WTC11 (cell line): ENCODE data around the gene IL6R.

Experiments
- ATF3 ChIP-seq: sonication (generic); formaldehyde crosslinking; conservative IDR thresholded peaks from 2 replicates; pipeline ENCODE4 v1.8.1; 2022; ENCODE audit warnings: mild to moderate bottlenecking, missing genetic modification reagents
- CTCF ChIP-seq: fragments of 200-600 bp; IDR thresholded peaks from 2 replicates; pipeline ENCODE4 v1.8.0; 2022; ENCODE audit warnings: antibody characterized with exemption
- FOXP4 ChIP-seq: sonication (generic); formaldehyde crosslinking; IDR thresholded peaks from 2 replicates; pipeline ENCODE4 v1.8.0; 2022; ENCODE audit warnings: mild to moderate bottlenecking, missing genetic modification reagents
- MXD4 ChIP-seq: fragments of 250-450 bp; sonication (Bioruptor Pico); IDR thresholded peaks from 2 replicates; pipeline ENCODE4 v1.8.0; 2021; ENCODE audit warnings: mild to moderate bottlenecking, moderate library complexity, borderline replicate concordance
- MYBL2 ChIP-seq: sonication (generic); formaldehyde crosslinking; IDR thresholded peaks from 2 replicates; pipeline ENCODE4 v1.8.1; 2023; ENCODE audit warnings: mild to moderate bottlenecking, moderate library complexity, missing genetic modification reagents
- NFE2L1 ChIP-seq: sonication (generic); formaldehyde crosslinking; IDR thresholded peaks from 2 replicates; pipeline ENCODE4 v1.8.1; 2023; ENCODE audit warnings: missing genetic modification reagents
- PRDM15 ChIP-seq: sonication (generic); formaldehyde crosslinking; IDR thresholded peaks from 2 replicates; pipeline ENCODE4 v1.8.0; 2022; ENCODE audit warnings: missing genetic modification reagents
- SMAD3 ChIP-seq: sonication (generic); formaldehyde crosslinking; IDR thresholded peaks from 2 replicates; pipeline ENCODE4 v1.8.0; 2022; ENCODE audit warnings: missing genetic modification reagents, mild to moderate bottlenecking, borderline replicate concordance
- TEAD1 ChIP-seq: sonication (generic); formaldehyde crosslinking; IDR thresholded peaks from 2 replicates; pipeline ENCODE4 v1.8.0; 2022; ENCODE audit warnings: mild to moderate bottlenecking, missing genetic modification reagents
- TEAD4 ChIP-seq: sonication (generic); formaldehyde crosslinking; IDR thresholded peaks from 2 replicates; pipeline ENCODE4 v1.8.0; 2022; ENCODE audit warnings: mild to moderate bottlenecking, missing genetic modification reagents
- ZBTB43 ChIP-seq: sonication (generic); formaldehyde crosslinking; IDR thresholded peaks from 2 replicates; pipeline ENCODE4 v1.8.1; 2023; ENCODE audit warnings: mild to moderate bottlenecking, missing genetic modification reagents
- ZNF416 ChIP-seq: fragments of 250-450 bp; sonication (Bioruptor Pico); IDR thresholded peaks from 2 replicates; pipeline ENCODE4 v1.9.0; 2021; ENCODE audit warnings: mild to moderate bottlenecking, inconsistent platforms
- ZNF512 ChIP-seq: sonication (generic); formaldehyde crosslinking; IDR thresholded peaks from 2 replicates; pipeline ENCODE4 v1.8.1; 2022; ENCODE audit warnings: missing genetic modification reagents, borderline replicate concordance

- TF ChIP-seq TEAD1 (CRISPR knock-in tag) (no peak), ATF3 (CRISPR knock-in tag) (no peak), CTCF (no peak), ZNF416 (CRISPR knock-in tag) (no peak), MYBL2 (no peak), TEAD4 (CRISPR knock-in tag) (no peak), ZNF512 (CRISPR knock-in tag) (no peak), FOXP4 (CRISPR knock-in tag) (no peak), ZBTB43 (CRISPR knock-in tag) (no peak), PRDM15 (CRISPR knock-in tag) (no peak), NFE2L1 (no peak), MXD4 (no peak), SMAD3 (CRISPR knock-in tag) (no peak)
These were observed 69.7 kb downstream of the IL6R start for GRCh38 chr1:154474802-154475201.
